OCI-LY3 (cell line): Measurements from ENCODE around the gene TTYH3.
A peak's percentile ranks its signal among the peaks of the same experiment; 100 is the strongest.
"Not testable (repeated sequence)": the region's sequence is repeated elsewhere in the genome, so short reads cannot be mapped to it uniquely, and the experiment has no call there.

ENCODE experiments used
- H2AFZ ChIP-seq: fragments of 200-600, 300-600 bp; shearing (Covaris generic); 2 replicates; pipeline ENCODE4 v1.6.0; 2014; ENCODE audit warnings: antibody characterized with exemption, low read depth, low read length
- H3K27ac ChIP-seq: fragments of 200-600, 300-600 bp; sonication (generic); 2 replicates; pipeline ENCODE4 v1.5.1; 2014; ENCODE audit warnings: mild to moderate bottlenecking, low read length, moderate library complexity, mixed read lengths
- H3K27me3 ChIP-seq: fragments of 200-600, 300-600 bp; sonication (generic); 2 replicates; pipeline ENCODE4 v1.6.1; 2014; ENCODE audit warnings: low read depth, low read length, mixed read lengths
- H3K36me3 ChIP-seq: fragments of 200-600, 300-600 bp; sonication (generic); replicated peaks from 2 replicates; pipeline ENCODE3; 2014; ENCODE audit warnings: low read depth, low read length, mixed read lengths
- H3K4me1 ChIP-seq: fragments of 300-600, 200-600 bp; sonication (generic); 2 replicates; pipeline ENCODE4 v1.6.1; 2014; ENCODE audit warnings: low read length, mixed read lengths
- H3K4me2 ChIP-seq: fragments of 200-600, 300-600 bp; sonication (generic); 2 replicates; pipeline ENCODE4 v1.6.1; 2014; ENCODE audit warnings: low read length, mixed read lengths
- H3K4me3 ChIP-seq: fragments of 300-600, 200-600 bp; sonication (generic); 2 replicates; pipeline ENCODE4 v1.5.1; 2014; ENCODE audit warnings: antibody characterized with exemption, mild to moderate bottlenecking, low read length, moderate library complexity
- H3K79me2 ChIP-seq: fragments of 300-600, 200-600 bp; shearing (Covaris generic); 2 replicates; pipeline ENCODE4 v1.6.1; 2014; ENCODE audit warnings: mild to moderate bottlenecking, low read length, mixed read lengths
- H3K9ac ChIP-seq: fragments of 300-600, 200-600 bp; shearing (Covaris generic); 2 replicates; pipeline ENCODE4 v1.6.0; 2014; ENCODE audit warnings: mild to moderate bottlenecking, low read length, moderate library complexity
- H3K9me3 ChIP-seq: fragments of 200-600, 300-600 bp; shearing (Covaris generic); 2 replicates; pipeline ENCODE4 v1.6.1; 2014; ENCODE audit warnings: low read length, mixed read lengths; ENCODE audit not compliant: insufficient read depth
- H4K20me1 ChIP-seq: fragments of 200-600, 300-600 bp; sonication (generic); 2 replicates; pipeline ENCODE4 v1.6.1; 2016; ENCODE audit warnings: low read length, mixed read lengths; ENCODE audit not compliant: insufficient read depth
- CTCF ChIP-seq: fragments of 200-600, 300-600 bp; sonication (generic); IDR thresholded peaks from 2 replicates; pipeline ENCODE4 v1.5.1; 2014; ENCODE audit warnings: antibody characterized with exemption, low read length, low read depth
- EZH2phosphoT487 ChIP-seq: fragments of 200-600 bp; shearing (Covaris generic); IDR thresholded peaks from 2 replicates; pipeline ENCODE4 v1.6.1; 2018; ENCODE audit warnings: antibody characterized with exemption, mixed run types, low read depth

TTYH3 gene

GRCh38 chr7:2607923-2608904 is 23.6 kb upstream of the TTYH3 start:
- Histone ChIP-seq H2AFZ (no peak overlapping the region), H3K36me3 (no peaks in the 10 kb centered on the region), H3K4me2 (no peak overlapping the region), H3K9ac (no peak overlapping the region), H3K79me2 (no peaks in the 10 kb centered on the region), H3K27ac (no peak overlapping the region), H3K27me3 (no peaks in the 10 kb centered on the region), H3K9me3 (no peaks in the 10 kb centered on the region), H3K4me3 (no peak overlapping the region), H4K20me1 (no peaks in the 10 kb centered on the region), H3K4me1 (no peaks in the 10 kb centered on the region)
- TF ChIP-seq EZH2phosphoT487 (no peak), CTCF (no peak)

- no peak overlapping the region for H3K4me2 ChIP-seq
- no peaks in the 10 kb centered on the region for H4K20me1 ChIP-seq
- no peak overlapping the region for H2AFZ ChIP-seq
- no peaks in the 10 kb centered on the region for H3K4me1 ChIP-seq
- TF ChIP-seq CTCF (peak; percentile 28), EZH2phosphoT487 (no peak)
- no peak overlapping the region for H3K27ac ChIP-seq
- no peaks in the 10 kb centered on the region for H3K9me3 ChIP-seq
- H3K9ac ChIP-seq = no peak overlapping the region
- no peaks in the 10 kb centered on the region for H3K27me3 ChIP-seq
- H3K36me3 ChIP-seq = no peaks in the 10 kb centered on the region
- no peak overlapping the region for H3K4me3 ChIP-seq
- no peaks in the 10 kb centered on the region for H3K79me2 ChIP-seq
Observed at GRCh38 chr7:2608921-2609411, 22.8 kb upstream of the TTYH3 start.

GRCh38 chr7:2609646-2610045 is 22.1 kb upstream of the TTYH3 start:
- not testable (repeated sequence) for H3K4me2 ChIP-seq, H3K4me1 ChIP-seq, H3K27ac ChIP-seq, H3K4me3 ChIP-seq, H4K20me1 ChIP-seq, H3K9ac ChIP-seq, H3K79me2 ChIP-seq, H2AFZ ChIP-seq, H3K27me3 ChIP-seq, H3K9me3 ChIP-seq, H3K36me3 ChIP-seq

GRCh38 chr7:2610466-2610865 is 21.3 kb upstream of the TTYH3 start:
- Histone ChIP-seq H3K4me3 (no peak overlapping the region), H3K4me1 (no peaks in the 10 kb centered on the region), H3K9me3 (no peaks in the 10 kb centered on the region), H3K79me2 (no peaks in the 10 kb centered on the region), H3K4me2 (no peak overlapping the region), H2AFZ (no peak overlapping the region), H3K9ac (no peak overlapping the region), H3K27ac (no peak overlapping the region), H4K20me1 (no peaks in the 10 kb centered on the region), H3K36me3 (no peaks in the 10 kb centered on the region), H3K27me3 (peaks cover 7% of the 10 kb centered on the region; the same call in 1 of the 2 replicates)
- TF ChIP-seq CTCF (no peak), EZH2phosphoT487 (no peak)
